Suppressor macrophage treated with lipopolysaccharide for 1 hour (primary cell): ENCODE results near the gene PARL.
A peak's percentile ranks its signal among the peaks of the same experiment; 100 is the strongest.

Experiments
- DNase-seq, 3 donors: peaks; one replicate each; pipeline ENCODE4 v3.0.0-alpha.2; 2020 to 2022

The PARL gene

GRCh38 chr3:183845608-183846288 is 38.9 kb downstream of the PARL start:
- DNase-seq = peak; percentile 41 to 48 (median 47)

- DNase-seq = no peak
Measured at GRCh38 chr3:183845090-183845489, 39.6 kb downstream of the PARL start.

- peak; percentile 38 to 66 (median 61) for DNase-seq
Measured at GRCh38 chr3:183844606-183845005, 40.1 kb downstream of the PARL start.

GRCh38 chr3:183839751-183840150 is 44.9 kb downstream of the PARL start:
- no peak for DNase-seq

- DNase-seq = no peak
Measured at GRCh38 chr3:183837894-183838293, 46.8 kb downstream of the PARL start.

GRCh38 chr3:183837390-183837789 is 47.3 kb downstream of the PARL start:
- no peak for DNase-seq

- no peak for DNase-seq
Measured at GRCh38 chr3:183833516-183833915, 51.2 kb downstream of the PARL start.

GRCh38 chr3:183830187-183830586 is 54.5 kb downstream of the PARL start:
- no peak for DNase-seq

GRCh38 chr3:183829466-183829865 is 55.2 kb downstream of the PARL start:
- DNase-seq = no peak

GRCh38 chr3:183828538-183828870 is 56.2 kb downstream of the PARL start:
- DNase-seq = no peak

- no peak for DNase-seq
Measured at GRCh38 chr3:183827809-183828537, 56.7 kb downstream of the PARL start.

GRCh38 chr3:183826448-183827250 is 58.0 kb downstream of the PARL start:
- no peak for DNase-seq

- peak; percentile 48 to 77 (median 59) for DNase-seq
Measured at GRCh38 chr3:183825456-183826161, 59.1 kb downstream of the PARL start, which contains the start of gene MAP6D1. Gene MAP6D1 (minus strand): TSS chr3:183825577. CDS start chr3:183825547, 30 bp downstream.

GRCh38 chr3:183824761-183825455 is 59.8 kb downstream of the PARL start:
- DNase-seq = peak; percentile 28 to 54 (median 36)

GRCh38 chr3:183823963-183824362 is 60.7 kb downstream of the PARL start:
- no peak for DNase-seq

GRCh38 chr3:183822631-183823030 is 62.0 kb downstream of the PARL start:
- no peak for DNase-seq

- DNase-seq = no peak
Measured at GRCh38 chr3:183819831-183820230, 64.8 kb downstream of the PARL start.

GRCh38 chr3:183818706-183819624 is 65.7 kb downstream of the PARL start:
- DNase-seq = no peak

- DNase-seq = no peak
Measured at GRCh38 chr3:183818041-183818620, 66.5 kb downstream of the PARL start.

GRCh38 chr3:183817639-183818038 is 67.0 kb downstream of the PARL start:
- DNase-seq = no peak
